ENCODE data around the gene CDKN2A. TPM values are rescaled to one million over a fixed set of nuclear protein-coding genes. Genes with fewer than 3 reads are reported as not detected.

The CDKN2A gene
- total and polyA plus RNA-seq, 2 donors (not counting 1 experiment from before 2014, with no cell fraction given): 6.4 to 11.7 TPM

DNA sequence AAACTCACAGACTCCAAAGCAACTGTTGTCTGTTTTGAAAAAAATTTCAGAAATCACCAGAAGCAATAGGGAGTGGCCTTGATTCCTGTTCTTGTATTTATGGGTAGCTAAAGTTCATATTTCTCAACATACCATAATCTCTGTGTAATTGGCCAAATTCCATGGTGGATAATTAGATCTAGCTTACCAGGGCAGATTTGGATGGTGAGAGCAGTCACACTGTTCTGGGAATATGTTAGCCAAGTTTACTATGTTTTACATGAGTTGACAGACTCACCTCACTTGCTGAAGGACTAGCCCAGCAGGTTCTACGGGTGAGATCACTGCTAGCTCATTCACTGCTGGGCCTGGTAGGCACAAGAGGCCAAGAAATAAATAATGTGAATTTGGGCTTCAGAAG is 47.6 kb upstream of the CDKN2A start:
- WGBS (ENCODE audit: insufficient coverage): no CpG with 5 or more reads among the region's 1 CpG
- CTCF ChIA-PET: interaction anchor here (1.2 to 9.5 kb wide), 2 partner anchors 198 to 229 kb away, joined by 3 to 217 read pairs; no protein-coding TSS in a partner anchor
- POLR2A ChIA-PET: no interaction called here
- H3K4me3 Mint-ChIP-seq: no peak overlapping the region
- Histone ChIP-seq H2AFZ (ENCODE audit: insufficient read depth, low read depth, low read length, poor library complexity, severe bottlenecking) (no peak overlapping the region), H3K36me3 (replicated peaks in 1 of 2; ENCODE audit: control extremely low read depth in 1 of 2, control insufficient read depth in 1 of 2, extremely low read depth in 1 of 2, insufficient read depth in 2 of 2, low read length in 1 of 2) (no peaks in the 10 kb centered on the region), H3K79me2 (ENCODE audit: control insufficient read depth, insufficient read depth, low read length) (no peaks in the 10 kb centered on the region), H3K9ac (ENCODE audit: low read length) (no peak overlapping the region), H3K27me3 (replicated peaks in 1 of 4; ENCODE audit: control extremely low read depth in 1 of 4, control insufficient read depth in 3 of 4, insufficient read depth in 4 of 4, low read length in 3 of 4) (no peaks in the 10 kb centered on the region), H3K27ac (ENCODE audit: low read length in 2 of 2) (no peak overlapping the region), H3K4me1 (ENCODE audit: control insufficient read depth in 2 of 2, insufficient read depth in 2 of 2, low read length in 2 of 2) (no peaks in the 10 kb centered on the region), H3K4me3 (ENCODE audit: control extremely low read depth in 1 of 5, extremely low read depth in 1 of 5, insufficient read depth in 1 of 5, low read depth in 2 of 5, low read length in 4 of 5) (no peak overlapping the region), H4K20me1 (ENCODE audit: control insufficient read depth, insufficient read depth, low read length, poor library complexity, severe bottlenecking) (no peaks in the 10 kb centered on the region), H3K9me3 (ENCODE audit: control extremely low read depth in 1 of 3, control insufficient read depth in 2 of 3, insufficient read depth in 1 of 3, low read length in 2 of 3) (no peaks in the 10 kb centered on the region), H3K4me2 (replicated peaks; ENCODE audit: low read depth, low read length, poor library complexity, severe bottlenecking) (no peak overlapping the region)
- H3K27ac Mint-ChIP-seq: no peak overlapping the region
- TF ChIP-seq, protein P1, sequence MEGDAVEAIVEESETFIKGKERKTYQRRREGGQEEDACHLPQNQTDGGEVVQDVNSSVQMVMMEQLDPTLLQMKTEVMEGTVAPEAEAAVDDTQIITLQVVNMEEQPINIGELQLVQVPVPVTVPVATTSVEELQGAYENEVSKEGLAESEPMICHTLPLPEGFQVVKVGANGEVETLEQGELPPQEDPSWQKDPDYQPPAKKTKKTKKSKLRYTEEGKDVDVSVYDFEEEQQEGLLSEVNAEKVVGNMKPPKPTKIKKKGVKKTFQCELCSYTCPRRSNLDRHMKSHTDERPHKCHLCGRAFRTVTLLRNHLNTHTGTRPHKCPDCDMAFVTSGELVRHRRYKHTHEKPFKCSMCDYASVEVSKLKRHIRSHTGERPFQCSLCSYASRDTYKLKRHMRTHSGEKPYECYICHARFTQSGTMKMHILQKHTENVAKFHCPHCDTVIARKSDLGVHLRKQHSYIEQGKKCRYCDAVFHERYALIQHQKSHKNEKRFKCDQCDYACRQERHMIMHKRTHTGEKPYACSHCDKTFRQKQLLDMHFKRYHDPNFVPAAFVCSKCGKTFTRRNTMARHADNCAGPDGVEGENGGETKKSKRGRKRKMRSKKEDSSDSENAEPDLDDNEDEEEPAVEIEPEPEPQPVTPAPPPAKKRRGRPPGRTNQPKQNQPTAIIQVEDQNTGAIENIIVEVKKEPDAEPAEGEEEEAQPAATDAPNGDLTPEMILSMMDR (IDR thresholded peaks at IDR 0.05): no peak
- H3K4me1 Mint-ChIP-seq: no peaks in the 10 kb centered on the region
- no peaks in the 10 kb centered on the region for H3K27me3 Mint-ChIP-seq
- H3K9me3 Mint-ChIP-seq (ENCODE audit: insufficient read depth): no peaks in the 10 kb centered on the region
- DNase-seq: no peak
- ATAC-seq (ENCODE audit: low read depth): no peak
- intact Hi-C loops (cut with micrococcal nuclease): no loop called here

DNA sequence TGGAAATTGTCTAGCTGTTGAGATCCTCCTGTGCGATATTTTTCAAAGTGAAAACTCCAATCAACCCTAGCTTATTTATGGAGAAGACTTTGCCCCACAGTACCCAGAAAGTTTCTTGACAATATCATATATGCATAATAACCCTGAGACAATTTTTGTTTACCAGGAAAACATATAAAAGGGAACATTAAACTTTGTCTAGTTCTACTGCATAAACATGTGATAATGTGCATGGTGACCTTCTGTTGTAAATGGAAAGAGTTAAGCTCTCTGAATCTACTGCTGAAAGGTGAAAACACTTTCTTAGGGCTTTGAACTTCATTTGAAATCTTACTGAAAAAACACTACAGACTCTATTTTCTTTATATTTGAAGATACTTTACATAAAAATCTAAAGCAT is 47.2 kb upstream of the CDKN2A start:
- TF ChIP-seq, protein P1 (IDR thresholded peaks at IDR 0.05): no peak
- TF ChIP-seq EZH2 (IDR thresholded peaks at IDR 0.05; ENCODE audit: borderline replicate concordance, insufficient read depth, low read depth, low read length, poor library complexity, severe bottlenecking): no peak
- no peaks in the 10 kb centered on the region for H3K4me1 Mint-ChIP-seq
- H3K9me3 ChIP-seq (ENCODE audit: control extremely low read depth in 1 of 3, control insufficient read depth in 2 of 3, insufficient read depth in 1 of 3, low read length in 2 of 3): no peaks in the 10 kb centered on the region
- H3K4me3 ChIP-seq (ENCODE audit: control extremely low read depth in 1 of 5, extremely low read depth in 1 of 5, insufficient read depth in 1 of 5, low read depth in 2 of 5, low read length in 4 of 5): no peak overlapping the region
- no peak overlapping the region for H3K4me2 ChIP-seq (replicated peaks; ENCODE audit: low read depth, low read length, poor library complexity, severe bottlenecking)
- no peaks in the 10 kb centered on the region for H3K36me3 ChIP-seq (replicated peaks in 1 of 2; ENCODE audit: control extremely low read depth in 1 of 2, control insufficient read depth in 1 of 2, extremely low read depth in 1 of 2, insufficient read depth in 2 of 2, low read length in 1 of 2)
- no peak overlapping the region for H3K27ac ChIP-seq (ENCODE audit: low read length in 2 of 2)
- H3K4me3 Mint-ChIP-seq: no peak overlapping the region
- no peak overlapping the region for H2AFZ ChIP-seq (ENCODE audit: insufficient read depth, low read depth, low read length, poor library complexity, severe bottlenecking)
- DNase-seq (no peak), ATAC-seq (ENCODE audit: low read depth) (no peak)
- no peaks in the 10 kb centered on the region for H3K27me3 ChIP-seq (replicated peaks in 1 of 4; ENCODE audit: control extremely low read depth in 1 of 4, control insufficient read depth in 3 of 4, insufficient read depth in 4 of 4, low read length in 3 of 4)
- H3K9me3 Mint-ChIP-seq (ENCODE audit: insufficient read depth): no peaks in the 10 kb centered on the region
- no peaks in the 10 kb centered on the region for H3K79me2 ChIP-seq (ENCODE audit: control insufficient read depth, insufficient read depth, low read length)
- H4K20me1 ChIP-seq (ENCODE audit: control insufficient read depth, insufficient read depth, low read length, poor library complexity, severe bottlenecking): no peaks in the 10 kb centered on the region
- intact Hi-C loops (cut with micrococcal nuclease): no loop called here
- no peak overlapping the region for H3K9ac ChIP-seq (ENCODE audit: low read length)
- POLR2A ChIA-PET: no interaction called here
- CTCF ChIA-PET: interaction anchor here (1.2 to 9.5 kb wide), 3 partner anchors 198 to 253 kb away, joined by 3 to 217 read pairs (median 3); no protein-coding TSS in a partner anchor
- H3K27ac Mint-ChIP-seq: no peak overlapping the region
- H3K27me3 Mint-ChIP-seq: no peaks in the 10 kb centered on the region
- WGBS (ENCODE audit: insufficient coverage): no CpG with 5 or more reads among the region's 1 CpG
- no peaks in the 10 kb centered on the region for H3K4me1 ChIP-seq (ENCODE audit: control insufficient read depth in 2 of 2, insufficient read depth in 2 of 2, low read length in 2 of 2)
